HEK293 (cell line): ENCODE measurements around the gene OR6Q1.

ENCODE experiments used
- CTCF ChIA-PET: fragments of 350-600 bp; formaldehyde crosslinking; extraction: SDS; loops from one replicate; lab custom pipeline; 2021; ENCODE audit warnings: antibody characterized with exemption; lab: Yijun Ruan, JAX
- POLR2A ChIA-PET: fragments of 300-600 bp; formaldehyde crosslinking; extraction: SDS; loops from one replicate; lab custom pipeline; 2020; ENCODE audit warnings: antibody characterized with exemption, inconsistent platforms; lab: Yijun Ruan, JAX
- H3K27ac ChIP-seq: fragments of 200-500 bp; sonication (Bioruptor generic); 2 replicates; pipeline ENCODE4 v1.5.1; 2014; ENCODE audit warnings: low read depth, low read length, control low read depth, inconsistent platforms; ENCODE audit errors: extremely low read depth
- H3K36me3 ChIP-seq, 2 experiments: fragments of 200-500 bp in 1 of 2; sonication (Bioruptor generic) in 1 of 2; 1 replicate in 1 of 2; 2 replicates in 1 of 2; pipeline ENCODE4 v1.5.1; 2014 to 2017; ENCODE audit warnings: inconsistent platforms in 2 of 2, low read length in 2 of 2; ENCODE audit not compliant: control insufficient read depth in 2 of 2, insufficient read depth in 1 of 2
- H3K4me1 ChIP-seq: fragments of 200-500 bp; sonication (Bioruptor generic); 2 replicates; pipeline ENCODE4 v1.5.1; 2014; ENCODE audit warnings: mild to moderate bottlenecking, low read length, inconsistent platforms; ENCODE audit not compliant: control insufficient read depth, insufficient read depth
- H3K4me3 ChIP-seq: 2 replicates; pipeline ENCODE4 v1.5.1; 2011; ENCODE audit warnings: low read depth, mild to moderate bottlenecking, control low read depth, low read length, moderate library complexity
- H3K9me3 ChIP-seq: fragments of 200-500 bp; sonication (Bioruptor generic); 2 replicates; pipeline ENCODE4 v1.5.1; 2014; ENCODE audit warnings: low read depth, low read length, inconsistent platforms; ENCODE audit not compliant: control insufficient read depth, insufficient read depth
- GLI2 ChIP-seq: fragments of 450-650 bp; formaldehyde crosslinking; IDR thresholded peaks from 2 replicates; pipeline ENCODE4; 2017; ENCODE audit warnings: missing biosample characterization, missing genetic modification characterization, low read depth, borderline replicate concordance
- MEIS1 ChIP-seq: sonication (generic); formaldehyde crosslinking; IDR thresholded peaks from 2 replicates; pipeline ENCODE4 v1.8.1; 2022; ENCODE audit warnings: missing genetic modification reagents, mild to moderate bottlenecking, borderline replicate concordance
- ZBTB21 ChIP-seq: fragments of 450-650 bp; formaldehyde crosslinking; IDR thresholded peaks from 2 replicates; pipeline ENCODE4 v1.5.1; 2017; ENCODE audit warnings: missing biosample characterization, missing genetic modification characterization
- ZFHX2 ChIP-seq: fragments of 450-650 bp; formaldehyde crosslinking; conservative IDR thresholded peaks from 2 replicates; pipeline ENCODE4 v1.5.1; 2016; ENCODE audit warnings: missing biosample characterization, missing genetic modification characterization
- ZIC2 ChIP-seq: fragments of 450-650 bp; formaldehyde crosslinking; IDR thresholded peaks from 2 replicates; pipeline ENCODE4 v1.5.1; 2016; ENCODE audit warnings: missing biosample characterization, missing genetic modification characterization
- ZNF114 ChIP-seq: fragments of 450-650 bp; formaldehyde crosslinking; IDR thresholded peaks from 2 replicates; pipeline ENCODE4 v1.5.0; 2017; ENCODE audit warnings: missing biosample characterization, missing genetic modification characterization
- ZNF311 ChIP-seq: fragments of 450-650 bp; formaldehyde crosslinking; IDR thresholded peaks from 2 replicates; pipeline ENCODE4 v1.5.1; 2017; ENCODE audit warnings: missing biosample characterization, missing genetic modification characterization, borderline replicate concordance
- ZNF341 ChIP-seq: fragments of 450-650 bp; formaldehyde crosslinking; IDR thresholded peaks from 2 replicates; pipeline ENCODE4; 2016; ENCODE audit warnings: low read depth, missing biosample characterization, missing genetic modification characterization
- ZNF530 ChIP-seq: fragments of 450-650 bp; formaldehyde crosslinking; IDR thresholded peaks from 2 replicates; pipeline ENCODE4 v1.5.1; 2016; ENCODE audit warnings: low read depth, missing biosample characterization, missing genetic modification characterization
- ZNF600 ChIP-seq: fragments of 450-650 bp; formaldehyde crosslinking; IDR thresholded peaks from 2 replicates; pipeline ENCODE4 v1.5.1; 2016; ENCODE audit warnings: missing biosample characterization, missing genetic modification characterization
- ZNF777 ChIP-seq: fragments of 450-650 bp; formaldehyde crosslinking; IDR thresholded peaks from 2 replicates; pipeline ENCODE4 v1.5.1; 2017; ENCODE audit warnings: missing biosample characterization, missing genetic modification characterization, borderline replicate concordance
- ZSCAN30 ChIP-seq: fragments of 450-650 bp; IDR thresholded peaks from 2 replicates; pipeline ENCODE4 v1.5.1; 2018; ENCODE audit warnings: missing biosample characterization, mild to moderate bottlenecking, missing genetic modification characterization, moderate library complexity
- TF ChIP-seq, protein P1 (sequence below): fragments of 450-650 bp; formaldehyde crosslinking; IDR thresholded peaks from 2 replicates; pipeline ENCODE4 v1.5.1; 2016; ENCODE audit warnings: missing biosample characterization, missing genetic modification characterization
- TF ChIP-seq, protein P2 (sequence below): fragments of 450-650 bp; formaldehyde crosslinking; IDR thresholded peaks from 2 replicates; pipeline ENCODE4 v1.5.1; 2016; ENCODE audit warnings: missing biosample characterization, missing genetic modification characterization
- TF ChIP-seq, protein P3 (sequence below): fragments of 450-650 bp; formaldehyde crosslinking; IDR thresholded peaks from 2 replicates; pipeline ENCODE4 v1.5.1; 2016; ENCODE audit warnings: missing biosample characterization, missing genetic modification characterization, low read depth
- TF ChIP-seq, protein P4 (sequence below): fragments of 450-650 bp; IDR thresholded peaks from 2 replicates; pipeline ENCODE4 v1.5.1; 2018; ENCODE audit warnings: missing biosample characterization, missing genetic modification characterization
- TF ChIP-seq, protein P5 (sequence below): fragments of 450-650 bp; formaldehyde crosslinking; IDR thresholded peaks from 2 replicates; pipeline ENCODE4 v1.5.1; 2016; ENCODE audit warnings: missing biosample characterization, missing genetic modification characterization
- TF ChIP-seq, protein P6 (sequence below): fragments of 450-650 bp; formaldehyde crosslinking; IDR thresholded peaks from 2 replicates; pipeline ENCODE4 v1.5.1; 2017; ENCODE audit warnings: missing biosample characterization, missing genetic modification characterization
- TF ChIP-seq, protein P7 (sequence below): fragments of 450-650 bp; formaldehyde crosslinking; IDR thresholded peaks from 2 replicates; pipeline ENCODE4 v1.5.1; 2016; ENCODE audit warnings: missing biosample characterization, missing genetic modification characterization

The OR6Q1 gene

DNA sequence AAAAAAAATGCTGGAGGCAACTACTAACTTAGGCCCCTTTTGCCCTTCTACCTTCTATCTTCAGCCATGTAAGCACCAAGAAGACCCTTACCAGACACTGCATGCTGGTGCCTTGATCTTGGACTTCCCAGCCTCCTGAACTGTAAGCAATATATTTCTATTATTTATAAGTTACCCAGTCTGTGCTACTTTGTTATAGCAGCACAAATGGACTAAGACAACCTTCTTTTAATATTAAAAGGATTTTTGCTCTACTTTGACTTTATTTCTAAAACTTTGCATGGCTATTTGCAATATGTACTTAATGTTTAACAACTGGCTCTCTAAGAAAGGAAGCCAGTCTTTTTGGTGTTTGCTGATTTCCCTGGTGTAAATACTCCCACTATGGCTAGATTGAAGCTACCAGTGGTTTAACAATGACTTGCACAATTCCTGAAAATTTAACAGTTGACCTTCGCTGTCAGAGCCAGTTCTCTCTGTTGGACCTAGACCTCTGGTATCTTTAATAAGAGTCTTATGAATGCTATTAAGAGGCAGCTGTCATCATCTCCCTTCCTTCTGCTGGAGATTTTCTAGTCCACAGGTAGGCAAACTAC, 25.2 kb downstream of the OR6Q1 start:
- ChIA-PET CTCF (no interaction called here), POLR2A (no interaction called here)
- Histone ChIP-seq H3K9me3 (no peaks in the 10 kb centered on the region), H3K4me1 (no peaks in the 10 kb centered on the region), H3K4me3 (no peak overlapping the region), H3K27ac (no peak overlapping the region), H3K36me3 (no peaks in the 10 kb centered on the region)
- TF ChIP-seq GLI2 (tag by site-specific recombination): no peak
- no peak for TF ChIP-seq ZSCAN30
- TF ChIP-seq, protein P1, sequence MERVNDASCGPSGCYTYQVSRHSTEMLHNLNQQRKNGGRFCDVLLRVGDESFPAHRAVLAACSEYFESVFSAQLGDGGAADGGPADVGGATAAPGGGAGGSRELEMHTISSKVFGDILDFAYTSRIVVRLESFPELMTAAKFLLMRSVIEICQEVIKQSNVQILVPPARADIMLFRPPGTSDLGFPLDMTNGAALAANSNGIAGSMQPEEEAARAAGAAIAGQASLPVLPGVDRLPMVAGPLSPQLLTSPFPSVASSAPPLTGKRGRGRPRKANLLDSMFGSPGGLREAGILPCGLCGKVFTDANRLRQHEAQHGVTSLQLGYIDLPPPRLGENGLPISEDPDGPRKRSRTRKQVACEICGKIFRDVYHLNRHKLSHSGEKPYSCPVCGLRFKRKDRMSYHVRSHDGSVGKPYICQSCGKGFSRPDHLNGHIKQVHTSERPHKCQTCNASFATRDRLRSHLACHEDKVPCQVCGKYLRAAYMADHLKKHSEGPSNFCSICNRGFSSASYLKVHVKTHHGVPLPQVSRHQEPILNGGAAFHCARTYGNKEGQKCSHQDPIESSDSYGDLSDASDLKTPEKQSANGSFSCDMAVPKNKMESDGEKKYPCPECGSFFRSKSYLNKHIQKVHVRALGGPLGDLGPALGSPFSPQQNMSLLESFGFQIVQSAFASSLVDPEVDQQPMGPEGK (tag by site-specific recombination): no peak
- no peak for TF ChIP-seq ZNF341 (tag by site-specific recombination)
- TF ChIP-seq ZNF114 (tag by site-specific recombination): no peak

DNA sequence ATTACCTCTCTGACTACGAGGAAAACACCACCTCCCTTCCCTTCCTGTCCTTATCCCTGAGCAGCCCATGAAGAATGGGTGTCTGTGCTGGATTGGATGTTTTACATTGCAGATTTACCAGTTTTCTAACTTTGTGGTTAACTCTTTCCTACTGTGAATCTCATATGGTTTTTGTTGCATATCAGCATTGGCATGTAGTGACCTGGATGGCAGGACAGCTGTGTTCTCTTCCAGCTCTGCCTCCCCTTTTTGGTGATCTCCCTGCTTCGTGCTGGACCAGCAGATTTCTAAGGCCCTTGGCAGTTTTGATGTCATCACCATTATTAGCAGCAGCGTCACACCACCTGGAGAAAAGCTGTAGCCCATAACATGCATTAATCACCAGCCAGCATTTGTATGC, 26.7 kb downstream of the OR6Q1 start:
- H3K9me3 ChIP-seq: no peaks in the 10 kb centered on the region
- H3K36me3 ChIP-seq: no peaks in the 10 kb centered on the region
- no peak overlapping the region for H3K4me3 ChIP-seq
- POLR2A ChIA-PET: no interaction called here
- H3K4me1 ChIP-seq: no peaks in the 10 kb centered on the region
- H3K27ac ChIP-seq: no peak overlapping the region
- TF ChIP-seq, protein P2, sequence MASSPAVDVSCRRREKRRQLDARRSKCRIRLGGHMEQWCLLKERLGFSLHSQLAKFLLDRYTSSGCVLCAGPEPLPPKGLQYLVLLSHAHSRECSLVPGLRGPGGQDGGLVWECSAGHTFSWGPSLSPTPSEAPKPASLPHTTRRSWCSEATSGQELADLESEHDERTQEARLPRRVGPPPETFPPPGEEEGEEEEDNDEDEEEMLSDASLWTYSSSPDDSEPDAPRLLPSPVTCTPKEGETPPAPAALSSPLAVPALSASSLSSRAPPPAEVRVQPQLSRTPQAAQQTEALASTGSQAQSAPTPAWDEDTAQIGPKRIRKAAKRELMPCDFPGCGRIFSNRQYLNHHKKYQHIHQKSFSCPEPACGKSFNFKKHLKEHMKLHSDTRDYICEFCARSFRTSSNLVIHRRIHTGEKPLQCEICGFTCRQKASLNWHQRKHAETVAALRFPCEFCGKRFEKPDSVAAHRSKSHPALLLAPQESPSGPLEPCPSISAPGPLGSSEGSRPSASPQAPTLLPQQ: no peak
- TF ChIP-seq ZBTB21 (no peak), ZNF311 (tag by site-specific recombination) (no peak), ZNF777 (no peak), ZNF530 (tag by site-specific recombination) (no peak), ZFHX2 (tag by site-specific recombination) (no peak), ZNF600 (tag by site-specific recombination) (no peak), ZIC2 (no peak), MEIS1 (no peak)
- TF ChIP-seq, protein P3, sequence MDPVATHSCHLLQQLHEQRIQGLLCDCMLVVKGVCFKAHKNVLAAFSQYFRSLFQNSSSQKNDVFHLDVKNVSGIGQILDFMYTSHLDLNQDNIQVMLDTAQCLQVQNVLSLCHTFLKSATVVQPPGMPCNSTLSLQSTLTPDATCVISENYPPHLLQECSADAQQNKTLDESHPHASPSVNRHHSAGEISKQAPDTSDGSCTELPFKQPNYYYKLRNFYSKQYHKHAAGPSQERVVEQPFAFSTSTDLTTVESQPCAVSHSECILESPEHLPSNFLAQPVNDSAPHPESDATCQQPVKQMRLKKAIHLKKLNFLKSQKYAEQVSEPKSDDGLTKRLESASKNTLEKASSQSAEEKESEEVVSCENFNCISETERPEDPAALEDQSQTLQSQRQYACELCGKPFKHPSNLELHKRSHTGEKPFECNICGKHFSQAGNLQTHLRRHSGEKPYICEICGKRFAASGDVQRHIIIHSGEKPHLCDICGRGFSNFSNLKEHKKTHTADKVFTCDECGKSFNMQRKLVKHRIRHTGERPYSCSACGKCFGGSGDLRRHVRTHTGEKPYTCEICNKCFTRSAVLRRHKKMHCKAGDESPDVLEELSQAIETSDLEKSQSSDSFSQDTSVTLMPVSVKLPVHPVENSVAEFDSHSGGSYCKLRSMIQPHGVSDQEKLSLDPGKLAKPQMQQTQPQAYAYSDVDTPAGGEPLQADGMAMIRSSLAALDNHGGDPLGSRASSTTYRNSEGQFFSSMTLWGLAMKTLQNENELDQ (tag by site-specific recombination): no peak
- TF ChIP-seq, protein P4, sequence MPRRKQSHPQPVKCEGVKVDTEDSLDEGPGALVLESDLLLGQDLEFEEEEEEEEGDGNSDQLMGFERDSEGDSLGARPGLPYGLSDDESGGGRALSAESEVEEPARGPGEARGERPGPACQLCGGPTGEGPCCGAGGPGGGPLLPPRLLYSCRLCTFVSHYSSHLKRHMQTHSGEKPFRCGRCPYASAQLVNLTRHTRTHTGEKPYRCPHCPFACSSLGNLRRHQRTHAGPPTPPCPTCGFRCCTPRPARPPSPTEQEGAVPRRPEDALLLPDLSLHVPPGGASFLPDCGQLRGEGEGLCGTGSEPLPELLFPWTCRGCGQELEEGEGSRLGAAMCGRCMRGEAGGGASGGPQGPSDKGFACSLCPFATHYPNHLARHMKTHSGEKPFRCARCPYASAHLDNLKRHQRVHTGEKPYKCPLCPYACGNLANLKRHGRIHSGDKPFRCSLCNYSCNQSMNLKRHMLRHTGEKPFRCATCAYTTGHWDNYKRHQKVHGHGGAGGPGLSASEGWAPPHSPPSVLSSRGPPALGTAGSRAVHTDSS: no peak
- TF ChIP-seq, protein P5, sequence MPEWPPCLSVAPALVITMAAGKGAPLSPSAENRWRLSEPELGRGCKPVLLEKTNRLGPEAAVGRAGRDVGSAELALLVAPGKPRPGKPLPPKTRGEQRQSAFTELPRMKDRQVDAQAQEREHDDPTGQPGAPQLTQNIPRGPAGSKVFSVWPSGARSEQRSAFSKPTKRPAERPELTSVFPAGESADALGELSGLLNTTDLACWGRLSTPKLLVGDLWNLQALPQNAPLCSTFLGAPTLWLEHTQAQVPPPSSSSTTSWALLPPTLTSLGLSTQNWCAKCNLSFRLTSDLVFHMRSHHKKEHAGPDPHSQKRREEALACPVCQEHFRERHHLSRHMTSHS (tag by site-specific recombination): no peak
- TF ChIP-seq, protein P6, sequence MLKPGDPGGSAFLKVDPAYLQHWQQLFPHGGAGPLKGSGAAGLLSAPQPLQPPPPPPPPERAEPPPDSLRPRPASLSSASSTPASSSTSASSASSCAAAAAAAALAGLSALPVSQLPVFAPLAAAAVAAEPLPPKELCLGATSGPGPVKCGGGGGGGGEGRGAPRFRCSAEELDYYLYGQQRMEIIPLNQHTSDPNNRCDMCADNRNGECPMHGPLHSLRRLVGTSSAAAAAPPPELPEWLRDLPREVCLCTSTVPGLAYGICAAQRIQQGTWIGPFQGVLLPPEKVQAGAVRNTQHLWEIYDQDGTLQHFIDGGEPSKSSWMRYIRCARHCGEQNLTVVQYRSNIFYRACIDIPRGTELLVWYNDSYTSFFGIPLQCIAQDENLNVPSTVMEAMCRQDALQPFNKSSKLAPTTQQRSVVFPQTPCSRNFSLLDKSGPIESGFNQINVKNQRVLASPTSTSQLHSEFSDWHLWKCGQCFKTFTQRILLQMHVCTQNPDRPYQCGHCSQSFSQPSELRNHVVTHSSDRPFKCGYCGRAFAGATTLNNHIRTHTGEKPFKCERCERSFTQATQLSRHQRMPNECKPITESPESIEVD: no peak
- TF ChIP-seq, protein P7, sequence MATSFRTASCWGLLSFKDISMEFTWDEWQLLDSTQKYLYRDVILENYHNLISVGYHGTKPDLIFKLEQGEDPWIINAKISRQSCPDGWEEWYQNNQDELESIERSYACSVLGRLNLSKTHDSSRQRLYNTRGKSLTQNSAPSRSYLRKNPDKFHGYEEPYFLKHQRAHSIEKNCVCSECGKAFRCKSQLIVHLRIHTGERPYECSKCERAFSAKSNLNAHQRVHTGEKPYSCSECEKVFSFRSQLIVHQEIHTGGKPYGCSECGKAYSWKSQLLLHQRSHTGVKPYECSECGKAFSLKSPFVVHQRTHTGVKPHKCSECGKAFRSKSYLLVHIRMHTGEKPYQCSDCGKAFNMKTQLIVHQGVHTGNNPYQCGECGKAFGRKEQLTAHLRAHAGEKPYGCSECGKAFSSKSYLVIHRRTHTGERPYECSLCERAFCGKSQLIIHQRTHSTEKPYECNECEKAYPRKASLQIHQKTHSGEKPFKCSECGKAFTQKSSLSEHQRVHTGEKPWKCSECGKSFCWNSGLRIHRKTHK (tag by site-specific recombination): no peak
- CTCF ChIA-PET: no interaction called here
